SK-N-SH (cell line): ENCODE measurements around the gene AP4B1. TPM values are rescaled to one million over a fixed set of nuclear protein-coding genes. Genes with fewer than 3 reads are reported as not detected.
A peak's percentile ranks its signal among the peaks of the same experiment; 100 is the strongest.

Experiments
- CTCF ChIA-PET: fragments of 300-600, 350-600 bp; formaldehyde crosslinking; extraction: SDS; loops from one replicate; lab custom pipeline; 2021; lab: Yijun Ruan, JAX
- POLR2A ChIA-PET: fragments of 350-600 bp; sonication (Branson Sonifier 250); formaldehyde crosslinking; extraction: SDS; loops from one replicate; lab custom pipeline; 2020; ENCODE audit warnings: antibody characterized with exemption, inconsistent platforms; lab: Yijun Ruan, JAX
- DNase-seq: peaks from one replicate; pipeline ENCODE4 v3.0.0; 2012
- H2AFZ ChIP-seq: fragments of 200-600 bp; sonication (generic); 2 replicates; pipeline ENCODE4 v1.8.1; 2016; ENCODE audit warnings: antibody characterized with exemption, mild to moderate bottlenecking, low read depth
- H3F3A ChIP-seq: fragments of 200-600 bp; sonication (generic); replicated peaks from 2 replicates; pipeline ENCODE3; 2016; ENCODE audit warnings: antibody characterized with exemption, mild to moderate bottlenecking; ENCODE audit not compliant: insufficient read depth
- H3K27ac ChIP-seq, 2 experiments: fragments of 200-500 bp in 1 of 2; fragments of 200-600 bp in 1 of 2; sonication (Bioruptor generic) in 1 of 2; sonication (generic), shearing (Covaris generic) in 1 of 2; 2 replicates each; pipeline versions ENCODE4 v1.5.1 to v1.6.1; 2014 to 2016; ENCODE audit warnings: low read depth in 2 of 2, inconsistent platforms in 1 of 2, low read length in 1 of 2, mild to moderate bottlenecking in 1 of 2, mixed read lengths in 1 of 2
- H3K27me3 ChIP-seq: fragments of 200-600 bp; sonication (generic), shearing (Covaris generic); 2 replicates; pipeline ENCODE4 v1.6.1; 2016; ENCODE audit warnings: mixed run types; ENCODE audit not compliant: insufficient read depth
- H3K36me3 ChIP-seq, 2 experiments: fragments of 200-500 bp in 1 of 2; fragments of 200-600 bp in 1 of 2; sonication (Bioruptor generic) in 1 of 2; sonication (generic) in 1 of 2; replicated peaks in 1 of 2; 2 replicates each; pipeline versions ENCODE3 to v1.5.1; 2014 to 2016; ENCODE audit warnings: low read length in 1 of 2, mild to moderate bottlenecking in 1 of 2; ENCODE audit not compliant: insufficient read depth in 2 of 2, control insufficient read depth in 1 of 2
- H3K4me1 ChIP-seq, 2 experiments: fragments of 200-500 bp in 1 of 2; fragments of 200-600 bp in 1 of 2; sonication (Bioruptor generic) in 1 of 2; sonication (generic), shearing (Covaris generic) in 1 of 2; 2 replicates each; pipeline versions ENCODE4 v1.5.1 to v1.6.1; 2014 to 2016; ENCODE audit warnings: low read depth in 1 of 2, low read length in 1 of 2, mixed run types in 1 of 2; ENCODE audit not compliant: insufficient read depth in 2 of 2, control insufficient read depth in 1 of 2
- H3K4me2 ChIP-seq: fragments of 200-600 bp; sonication (generic), shearing (Covaris generic); 2 replicates; pipeline ENCODE4 v1.6.1; 2017; ENCODE audit warnings: mixed run types
- H3K4me3 ChIP-seq, 2 experiments: fragments of 200-500 bp in 1 of 2; fragments of 200-600 bp in 1 of 2; sonication (Bioruptor generic) in 1 of 2; sonication (generic), shearing (Covaris generic) in 1 of 2; 2 replicates each; pipeline versions ENCODE4 v1.5.1 to v1.8.1; 2014 to 2016; ENCODE audit warnings: low read depth in 2 of 2, inconsistent platforms in 1 of 2, low read length in 1 of 2, mild to moderate bottlenecking in 1 of 2, mixed read lengths in 1 of 2, moderate library complexity in 1 of 2
- H3K79me2 ChIP-seq: fragments of 200-600 bp; sonication (generic); 2 replicates; pipeline ENCODE4 v1.8.1; 2017; ENCODE audit warnings: mild to moderate bottlenecking; ENCODE audit not compliant: insufficient read depth
- H3K9ac ChIP-seq: fragments of 200-600 bp; sonication (generic); 2 replicates; pipeline ENCODE4 v1.6.1; 2017; ENCODE audit warnings: mixed run types
- H3K9me2 ChIP-seq: fragments of 200-600 bp; sonication (generic); 2 replicates; pipeline ENCODE4 v1.6.1; 2017; ENCODE audit warnings: mixed run types
- H3K9me3 ChIP-seq: fragments of 200-600 bp; sonication (generic); 2 replicates; pipeline ENCODE4 v1.6.1; 2017; ENCODE audit warnings: mixed run types, mild to moderate bottlenecking, moderate library complexity
- H4K20me1 ChIP-seq: fragments of 200-600 bp; sonication (generic); 2 replicates; pipeline ENCODE4 v1.6.1; 2017; ENCODE audit warnings: mild to moderate bottlenecking, mixed run types; ENCODE audit not compliant: insufficient read depth
- EP300 ChIP-seq, 2 experiments: IDR thresholded peaks; 2 replicates each; pipeline versions ENCODE4 v1.4.0 to v1.6.1; 2012; ENCODE audit warnings: borderline replicate concordance in 1 of 2, low read depth in 1 of 2, low read length in 1 of 2
- GABPA ChIP-seq: IDR thresholded peaks from 2 replicates; pipeline ENCODE4 v1.4.0; 2012; ENCODE audit warnings: low read depth, mild to moderate bottlenecking
- GATA2 ChIP-seq: sonication (generic); formaldehyde crosslinking; IDR thresholded peaks from 2 replicates; pipeline ENCODE4 v1.5.0; 2020; ENCODE audit warnings: mild to moderate bottlenecking, missing genetic modification reagents
- IRF3 ChIP-seq: fragments of 150-350 bp; IDR thresholded peaks from 2 replicates; pipeline ENCODE4 v1.6.1; 2016; ENCODE audit warnings: mild to moderate bottlenecking, low read depth, low read length
- JUND ChIP-seq: IDR thresholded peaks from 2 replicates; pipeline ENCODE4 v1.4.0; 2012
- MXI1 ChIP-seq: IDR thresholded peaks from 2 replicates; pipeline ENCODE4 v1.6.1; 2012; ENCODE audit warnings: mild to moderate bottlenecking, low read depth, low read length, improper control_type of control experiment
- NRF1 ChIP-seq: IDR thresholded peaks from 2 replicates; pipeline ENCODE4 v1.6.1; 2012; ENCODE audit warnings: low read depth, mild to moderate bottlenecking, low read length
- RAD21 ChIP-seq: IDR thresholded peaks from 2 replicates; pipeline ENCODE4 v1.6.1; 2012; ENCODE audit warnings: mild to moderate bottlenecking, low read length
- RCOR1 ChIP-seq: fragments of 150-350 bp; IDR thresholded peaks from 2 replicates; pipeline ENCODE4 v1.6.1; 2017; ENCODE audit warnings: antibody characterized with exemption, low read length
- REST ChIP-seq: IDR thresholded peaks from 2 replicates; pipeline ENCODE4 v1.6.1; 2012; ENCODE audit warnings: mild to moderate bottlenecking, low read depth, low read length, moderate library complexity
- RFX5 ChIP-seq: IDR thresholded peaks from 2 replicates; pipeline ENCODE4 v1.6.1; 2012; ENCODE audit warnings: mild to moderate bottlenecking, improper control_type of control experiment, low read length
- SIN3A ChIP-seq: IDR thresholded peaks from 2 replicates; pipeline ENCODE4 v1.6.1; 2012; ENCODE audit warnings: low read depth, mild to moderate bottlenecking, low read length, moderate library complexity, borderline replicate concordance
- TAF1 ChIP-seq: IDR thresholded peaks from 2 replicates; pipeline ENCODE4 v1.6.1; 2012; ENCODE audit warnings: low read depth, mild to moderate bottlenecking, low read length, moderate library complexity, borderline replicate concordance
- USF1 ChIP-seq: IDR thresholded peaks from 2 replicates; pipeline ENCODE4 v1.4.0; 2012; ENCODE audit warnings: low read depth, borderline replicate concordance
- ZBTB33 ChIP-seq: IDR thresholded peaks from 2 replicates; pipeline ENCODE4 v1.4.0; 2012; ENCODE audit warnings: low read depth, borderline replicate concordance
- WGBS: methylation state at CpG from one replicate; pipeline ENCODE4 v1.1.6; 2017; ENCODE audit warnings: low lambda C conversion rate; 5-methylcytosine and 5-hydroxymethylcytosine counted together
- polyA plus RNA-seq, 3 experiments: library from polyadenylated mRNA; depleted of rRNA; stranded (reverse); fragments of >200 nt; gene quantifications; 2 replicates each; pipeline ENCODE4 v1.2.3, GENCODE V29; 2012

The AP4B1 gene
- polyA plus RNA-seq, 1 of the 3 experiments (the other 2 are of a cell fraction) = 11.5 TPM

- TF ChIP-seq REST (no peak), TAF1 (no peak), IRF3 (no peak), RCOR1 (no peak), ZBTB33 (no peak), MXI1 (no peak), JUND (peak; percentile 79), RAD21 (no peak), EP300 (IDR thresholded peaks at IDR 0.05; ENCODE audit: borderline replicate concordance in 1 of 2, low read depth in 1 of 2, low read length in 1 of 2) (no peak; a peak in 1 of 4 replicates)
These were observed 43.7 kb downstream of the AP4B1 start (continued) for GRCh38 chr1:113860891-113861290.

GRCh38 chr1:113859478-113860175 lies 45.0 kb downstream of the AP4B1 start:
- Histone ChIP-seq H3K9ac (0 out of 2 replicates have a peak overlapping the region, but pooled peaks have one; percentile 53), H3K79me2 (no peaks in the 10 kb centered on the region), H3K4me1 (peaks cover 0 to 29% of the 10 kb centered on the region in 2 experiments; a peak in 2 of 4 replicates), H3K36me3 (no peaks in the 10 kb centered on the region), H2AFZ (peak overlapping the region; percentile 80), H3K4me3 (no peak overlapping the region), H3K9me3 (no peaks in the 10 kb centered on the region), H3K4me2 (peak overlapping the region; percentile 37; the same call in 1 of the 2 replicates), H3K27ac (peak overlapping the region in 1 of 2 experiments; percentile 88; a peak in 2 of 4 replicates), H3K27me3 (no peaks in the 10 kb centered on the region), H4K20me1 (no peaks in the 10 kb centered on the region), H3K9me2 (no peaks in the 10 kb centered on the region), H3F3A (peaks cover 4% of the 10 kb centered on the region)
- 93% methylated on average over 3 of the region's 3 CpGs for WGBS
- no peak for DNase-seq
- POLR2A ChIA-PET = no interaction called here
- CTCF ChIA-PET = interaction anchor here (0.7 to 3.9 kb wide), 3 partner anchors 24 to 75 kb away, joined by 3 to 14 read pairs (median 3); no protein-coding TSS in a partner anchor
- no peak for TF ChIP-seq GATA2 (CRISPR knock-in tag)
- TF ChIP-seq REST = no peak
- TF ChIP-seq GABPA = no peak
- no peak for TF ChIP-seq ZBTB33
- no peak for TF ChIP-seq SIN3A
- no peak for TF ChIP-seq USF1
- no peak for TF ChIP-seq JUND
- TF ChIP-seq RFX5 = no peak
- TF ChIP-seq TAF1 = no peak
- no peak for TF ChIP-seq NRF1
